Measurements from ENCODE around the gene EEPD1.
A peak's percentile ranks its signal among the peaks of the same experiment; 100 is the strongest.
"Not testable (repeated sequence)": the region's sequence is repeated elsewhere in the genome, so short reads cannot be mapped to it uniquely, and the experiment has no call there.

Gene EEPD1

GRCh38 chr7:36217211-36217960, 64.3 kb downstream of the EEPD1 start:
- no peak for DNase-seq (ENCODE audit: low spot score)

GRCh38 chr7:36217961-36218284, 64.9 kb downstream of the EEPD1 start:
- no peak for DNase-seq (ENCODE audit: low spot score)

- DNase-seq (ENCODE audit: low spot score), result no peak
These were observed 66.4 kb downstream of the EEPD1 start for GRCh38 chr7:36219429-36219828.

GRCh38 chr7:36223851-36224250, 70.8 kb downstream of the EEPD1 start:
- no peak for DNase-seq (ENCODE audit: low spot score)

GRCh38 chr7:36224934-36225858, 72.1 kb downstream of the EEPD1 start:
- no peak for DNase-seq (ENCODE audit: low spot score)

- no peak for DNase-seq (ENCODE audit: low spot score)
These were observed 73.1 kb downstream of the EEPD1 start for GRCh38 chr7:36226151-36226550.

- peak; percentile 68 for DNase-seq (ENCODE audit: low spot score)
These were observed 74.2 kb downstream of the EEPD1 start for GRCh38 chr7:36227223-36227622.

GRCh38 chr7:36228039-36228438, 75.0 kb downstream of the EEPD1 start:
- DNase-seq (ENCODE audit: low spot score), result no peak

- DNase-seq (ENCODE audit: low spot score), result no peak
These were observed 78.4 kb downstream of the EEPD1 start for GRCh38 chr7:36231406-36231805.

GRCh38 chr7:36232555-36232954, 79.5 kb downstream of the EEPD1 start:
- no peak for DNase-seq (ENCODE audit: low spot score)

- no peak for DNase-seq (ENCODE audit: low spot score)
These were observed 80.0 kb downstream of the EEPD1 start for GRCh38 chr7:36232971-36233550.

- no peak for DNase-seq (ENCODE audit: low spot score)
These were observed 83.0 kb downstream of the EEPD1 start for GRCh38 chr7:36236073-36236472.

GRCh38 chr7:36238138-36238537, 85.1 kb downstream of the EEPD1 start:
- DNase-seq (ENCODE audit: low spot score), result no peak

GRCh38 chr7:36243356-36243755, 90.3 kb downstream of the EEPD1 start:
- DNase-seq (ENCODE audit: low spot score), result not testable (repeated sequence)

GRCh38 chr7:36244001-36244400, 90.9 kb downstream of the EEPD1 start:
- not testable (repeated sequence) for DNase-seq (ENCODE audit: low spot score)

- DNase-seq (ENCODE audit: low spot score), result no peak
These were observed 91.4 kb downstream of the EEPD1 start for GRCh38 chr7:36244429-36244828.

- no peak for DNase-seq (ENCODE audit: low spot score)
These were observed 92.7 kb downstream of the EEPD1 start for GRCh38 chr7:36245684-36246299.

- no peak for DNase-seq (ENCODE audit: low spot score)
These were observed 96.0 kb downstream of the EEPD1 start for GRCh38 chr7:36249091-36249490.

- DNase-seq (ENCODE audit: low spot score), result no peak
These were observed 100.6 kb downstream of the EEPD1 start for GRCh38 chr7:36253699-36254098.

- not testable (repeated sequence) for DNase-seq (ENCODE audit: low spot score)
These were observed 105.6 kb downstream of the EEPD1 start for GRCh38 chr7:36258510-36259259.

GRCh38 chr7:36260481-36260880, 107.4 kb downstream of the EEPD1 start:
- DNase-seq (ENCODE audit: low spot score), result no peak
